Fibroblast of lung (primary cell): ENCODE data around the gene RPS27.

ENCODE experiments used
- EZH2 ChIP-seq: IDR thresholded peaks from 2 replicates; pipeline ENCODE4 v1.5.1; 2012; ENCODE audit warnings: low read length, control low read depth, mild to moderate bottlenecking; ENCODE audit errors: missing control alignments
- TF ChIP-seq, protein P1 (sequence below), 2 donors: IDR thresholded peaks in 1 of 2; conservative IDR thresholded peaks in 1 of 2; 1 replicate in 1 of 2; 2 replicates in 1 of 2; pipeline ENCODE4 v1.5.1; 2011 to 2012; ENCODE audit warnings: low read length in 2 of 2, control low read depth in 1 of 2, inconsistent platforms in 1 of 2, low read depth in 1 of 2, mild to moderate bottlenecking in 1 of 2

DNA sequence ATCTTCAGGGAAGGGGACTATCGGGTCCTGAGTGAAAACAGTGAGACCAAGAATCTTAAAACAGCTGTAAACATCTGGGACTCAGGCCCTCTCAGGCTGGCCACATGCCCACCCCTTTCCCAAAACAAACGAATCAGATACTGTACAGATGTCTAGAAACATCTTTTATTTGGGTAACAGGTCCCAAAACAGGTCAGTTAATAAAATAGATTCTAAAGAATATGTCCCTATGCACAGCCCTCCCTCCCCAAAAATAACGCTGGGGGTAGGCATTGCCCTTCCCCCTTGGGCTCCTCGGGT is 31.7 kb upstream of the RPS27 start:
- no peak for TF ChIP-seq EZH2
- TF ChIP-seq, protein P1, sequence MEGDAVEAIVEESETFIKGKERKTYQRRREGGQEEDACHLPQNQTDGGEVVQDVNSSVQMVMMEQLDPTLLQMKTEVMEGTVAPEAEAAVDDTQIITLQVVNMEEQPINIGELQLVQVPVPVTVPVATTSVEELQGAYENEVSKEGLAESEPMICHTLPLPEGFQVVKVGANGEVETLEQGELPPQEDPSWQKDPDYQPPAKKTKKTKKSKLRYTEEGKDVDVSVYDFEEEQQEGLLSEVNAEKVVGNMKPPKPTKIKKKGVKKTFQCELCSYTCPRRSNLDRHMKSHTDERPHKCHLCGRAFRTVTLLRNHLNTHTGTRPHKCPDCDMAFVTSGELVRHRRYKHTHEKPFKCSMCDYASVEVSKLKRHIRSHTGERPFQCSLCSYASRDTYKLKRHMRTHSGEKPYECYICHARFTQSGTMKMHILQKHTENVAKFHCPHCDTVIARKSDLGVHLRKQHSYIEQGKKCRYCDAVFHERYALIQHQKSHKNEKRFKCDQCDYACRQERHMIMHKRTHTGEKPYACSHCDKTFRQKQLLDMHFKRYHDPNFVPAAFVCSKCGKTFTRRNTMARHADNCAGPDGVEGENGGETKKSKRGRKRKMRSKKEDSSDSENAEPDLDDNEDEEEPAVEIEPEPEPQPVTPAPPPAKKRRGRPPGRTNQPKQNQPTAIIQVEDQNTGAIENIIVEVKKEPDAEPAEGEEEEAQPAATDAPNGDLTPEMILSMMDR (conservative IDR thresholded peaks at IDR 0.05 in 1 of 2, IDR thresholded peaks at IDR 0.05 in 1 of 2; ENCODE audit: low read depth in 1 of 2, low read length in 2 of 2) = no peak
